GM21786 (cell line): ENCODE measurements around the gene NADK.
"Not testable (repeated sequence)": the region's sequence is repeated elsewhere in the genome, so short reads cannot be mapped to it uniquely, and the experiment has no call there.

Experiments
- ATAC-seq: cut with Tn5 transposase; IDR thresholded peaks from one replicate; pipeline ENCODE4 v1.9.1; 2021; ENCODE audit not compliant: unreplicated experiment

NADK gene

GRCh38 chr1:1707897-1708296 lies 70.4 kb downstream of the NADK start:
- ATAC-seq, result not testable (repeated sequence)

GRCh38 chr1:1707241-1707640 lies 71.0 kb downstream of the NADK start:
- ATAC-seq, result not testable (repeated sequence)

- not testable (repeated sequence) for ATAC-seq
Observed at GRCh38 chr1:1705623-1706022, 72.6 kb downstream of the NADK start.

GRCh38 chr1:1704284-1704957 lies 73.8 kb downstream of the NADK start:
- not testable (repeated sequence) for ATAC-seq

GRCh38 chr1:1703796-1704195 lies 74.5 kb downstream of the NADK start:
- ATAC-seq, result no peak

- not testable (repeated sequence) for ATAC-seq
Observed at GRCh38 chr1:1702506-1702905, 75.8 kb downstream of the NADK start.
